Neural crest cell (in vitro differentiated cells): ENCODE data around the gene COX7A2L. TPM values are rescaled to one million over a fixed set of nuclear protein-coding genes. Genes with fewer than 3 reads are reported as not detected.

Experiments
- DNase-seq: peaks from one replicate; pipeline ENCODE4 v3.0.0; 2021; ENCODE audit warnings: low read depth, mixed read lengths, low spot score
- H3K27ac Mint-ChIP-seq: one replicate; pipeline ENCODE4 v1.8.0; 2021; ENCODE audit warnings: mild to moderate bottlenecking, mixed read lengths; ENCODE audit not compliant: unreplicated experiment
- H3K27me3 Mint-ChIP-seq: 2 replicates; pipeline ENCODE4 v1.8.0; 2021; ENCODE audit warnings: low read depth, mild to moderate bottlenecking, mixed read lengths
- H3K36me3 Mint-ChIP-seq: 2 replicates; pipeline ENCODE4 v1.8.0; 2021; ENCODE audit warnings: low read depth, mild to moderate bottlenecking, mixed read lengths
- H3K4me1 Mint-ChIP-seq: 2 replicates; pipeline ENCODE4 v1.8.0; 2021; ENCODE audit warnings: mixed read lengths
- H3K4me3 Mint-ChIP-seq: one replicate; pipeline ENCODE4 v1.8.0; 2021; ENCODE audit warnings: mild to moderate bottlenecking, mixed read lengths
- H3K9me3 Mint-ChIP-seq: 2 replicates; pipeline ENCODE4 v1.8.0; 2021; ENCODE audit warnings: mixed read lengths
- total RNA-seq: library from RNA; stranded (reverse); gene quantifications from 2 replicates; pipeline ENCODE4 v1.2.1, GENCODE V29; 2021
- TF ChIP-seq, protein P1 (sequence below): fragments of 200-600 bp; sonication (generic); conservative IDR thresholded peaks from 2 replicates; pipeline ENCODE4 v1.5.0; 2021; ENCODE audit warnings: antibody characterized with exemption, mild to moderate bottlenecking

Gene COX7A2L
- total RNA-seq, 1 donor from 2014 or later, result 94.4 TPM

DNA sequence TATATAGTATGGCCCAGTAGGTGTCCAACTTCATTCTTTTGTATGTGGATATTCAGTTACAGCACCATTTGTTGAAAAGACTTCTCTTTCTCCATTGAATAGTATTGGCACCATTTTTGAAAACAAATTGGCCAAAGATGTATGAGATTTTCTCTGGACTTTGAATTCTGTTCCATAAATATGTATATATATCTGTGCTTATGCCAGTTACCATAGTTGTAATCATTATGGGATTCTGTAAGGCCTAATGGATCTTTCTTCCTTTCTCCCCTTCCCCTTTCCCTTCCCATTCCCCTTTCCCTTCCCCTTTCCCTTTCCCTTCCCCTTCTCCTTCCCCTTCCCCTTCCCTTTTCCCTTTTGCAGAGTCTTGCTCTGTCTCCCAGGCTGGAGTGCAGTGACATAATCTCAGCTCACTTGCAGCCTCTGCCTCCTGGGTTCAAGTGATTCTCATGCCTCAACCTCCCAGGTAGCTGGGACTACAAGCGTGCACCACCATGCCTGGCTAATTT, 51.0 kb downstream of the COX7A2L start:
- Mint-ChIP-seq H3K4me3 (no peak overlapping the region), H3K27ac (no peak overlapping the region), H3K4me1 (no peaks in the 10 kb centered on the region), H3K27me3 (no peaks in the 10 kb centered on the region), H3K36me3 (peaks cover 9% of the 10 kb centered on the region), H3K9me3 (no peaks in the 10 kb centered on the region)
- no peak for DNase-seq
- TF ChIP-seq, protein P1, sequence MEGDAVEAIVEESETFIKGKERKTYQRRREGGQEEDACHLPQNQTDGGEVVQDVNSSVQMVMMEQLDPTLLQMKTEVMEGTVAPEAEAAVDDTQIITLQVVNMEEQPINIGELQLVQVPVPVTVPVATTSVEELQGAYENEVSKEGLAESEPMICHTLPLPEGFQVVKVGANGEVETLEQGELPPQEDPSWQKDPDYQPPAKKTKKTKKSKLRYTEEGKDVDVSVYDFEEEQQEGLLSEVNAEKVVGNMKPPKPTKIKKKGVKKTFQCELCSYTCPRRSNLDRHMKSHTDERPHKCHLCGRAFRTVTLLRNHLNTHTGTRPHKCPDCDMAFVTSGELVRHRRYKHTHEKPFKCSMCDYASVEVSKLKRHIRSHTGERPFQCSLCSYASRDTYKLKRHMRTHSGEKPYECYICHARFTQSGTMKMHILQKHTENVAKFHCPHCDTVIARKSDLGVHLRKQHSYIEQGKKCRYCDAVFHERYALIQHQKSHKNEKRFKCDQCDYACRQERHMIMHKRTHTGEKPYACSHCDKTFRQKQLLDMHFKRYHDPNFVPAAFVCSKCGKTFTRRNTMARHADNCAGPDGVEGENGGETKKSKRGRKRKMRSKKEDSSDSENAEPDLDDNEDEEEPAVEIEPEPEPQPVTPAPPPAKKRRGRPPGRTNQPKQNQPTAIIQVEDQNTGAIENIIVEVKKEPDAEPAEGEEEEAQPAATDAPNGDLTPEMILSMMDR, result no peak

DNA sequence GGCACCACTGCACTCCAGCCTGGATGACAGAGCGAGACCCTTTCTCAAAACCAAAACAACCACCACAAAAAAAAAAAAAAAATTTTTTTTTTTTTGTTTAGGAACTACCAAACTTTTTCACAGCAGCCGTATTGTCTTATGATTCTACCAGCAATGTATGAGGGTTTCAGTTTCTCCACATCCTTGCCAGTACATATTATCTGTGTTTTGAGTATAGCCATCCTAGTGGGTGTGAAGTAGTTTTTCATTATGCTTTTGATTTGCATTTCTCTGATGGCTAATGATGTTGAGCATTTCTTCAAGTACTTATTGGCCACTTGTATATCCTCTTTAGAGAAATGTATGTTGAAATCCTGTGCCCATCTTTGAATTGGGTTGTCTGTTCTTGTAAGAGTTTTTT, 51.7 kb downstream of the COX7A2L start:
- no peaks in the 10 kb centered on the region for H3K9me3 Mint-ChIP-seq
- no peak overlapping the region for H3K4me3 Mint-ChIP-seq
- no peak overlapping the region for H3K27ac Mint-ChIP-seq
- H3K27me3 Mint-ChIP-seq, result no peaks in the 10 kb centered on the region
- DNase-seq, result no peak
- no peaks in the 10 kb centered on the region for H3K4me1 Mint-ChIP-seq
- H3K36me3 Mint-ChIP-seq, result peaks cover 9% of the 10 kb centered on the region
- TF ChIP-seq, protein P1, result no peak

DNA sequence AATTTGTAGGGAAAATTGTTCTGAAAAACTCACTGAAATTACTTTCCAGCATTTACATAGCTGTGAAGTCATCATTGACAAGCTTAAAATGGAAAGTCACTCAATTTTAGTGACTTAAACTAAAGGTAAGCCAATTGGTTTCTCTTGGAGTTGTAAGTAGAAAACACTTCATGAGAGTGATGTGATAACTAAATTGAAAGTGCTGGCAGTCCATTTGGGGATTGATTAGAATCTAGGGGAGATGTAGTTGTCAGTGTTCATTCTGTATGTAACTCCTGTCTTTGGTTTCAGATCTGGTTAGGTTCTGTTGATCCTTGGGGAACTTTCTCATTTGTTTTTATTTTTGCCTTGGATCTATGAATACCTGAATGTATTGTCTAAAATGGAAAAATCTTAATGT, 53.8 kb downstream of the COX7A2L start:
- H3K27ac Mint-ChIP-seq, result no peak overlapping the region
- no peak for DNase-seq
- H3K36me3 Mint-ChIP-seq, result peaks cover 17% of the 10 kb centered on the region
- TF ChIP-seq, protein P1, result no peak
- no peak overlapping the region for H3K4me3 Mint-ChIP-seq
- no peaks in the 10 kb centered on the region for H3K27me3 Mint-ChIP-seq
- no peaks in the 10 kb centered on the region for H3K9me3 Mint-ChIP-seq
- H3K4me1 Mint-ChIP-seq, result no peaks in the 10 kb centered on the region

DNA sequence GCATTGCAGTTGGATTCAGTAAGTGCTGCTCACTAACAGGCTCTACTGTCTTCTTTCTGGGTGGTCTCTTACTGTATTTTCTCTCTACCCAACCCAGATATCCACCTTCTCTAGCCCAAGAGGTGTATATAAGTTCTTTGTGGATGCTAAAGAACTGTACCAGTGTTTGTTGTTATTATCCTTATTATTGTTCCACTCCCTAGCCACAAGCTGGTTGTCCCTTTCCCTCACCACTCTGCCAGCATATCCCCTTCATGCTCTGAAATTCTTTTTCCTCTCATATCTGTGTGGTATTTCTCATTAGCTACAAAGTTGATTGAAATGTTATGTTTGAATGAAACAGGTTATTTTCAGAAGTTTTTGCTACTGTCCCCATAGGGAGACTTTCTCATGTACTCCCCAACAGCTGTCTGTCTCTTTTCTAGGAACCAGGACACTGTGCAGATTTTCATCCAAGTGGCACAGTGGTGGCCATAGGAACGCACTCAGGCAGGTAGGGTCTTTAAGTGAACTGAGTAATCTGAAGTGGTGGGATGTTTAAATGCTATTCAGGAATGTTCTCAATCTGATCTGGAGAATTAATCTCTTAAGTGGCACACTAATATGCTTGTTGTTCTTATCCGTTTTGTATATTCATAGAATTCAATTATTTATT, 56.8 kb downstream of the COX7A2L start:
- no peaks in the 10 kb centered on the region for H3K9me3 Mint-ChIP-seq
- DNase-seq, result no peak
- H3K4me1 Mint-ChIP-seq, result no peaks in the 10 kb centered on the region
- no peaks in the 10 kb centered on the region for H3K27me3 Mint-ChIP-seq
- H3K27ac Mint-ChIP-seq, result no peak overlapping the region
- H3K36me3 Mint-ChIP-seq, result peaks cover 14% of the 10 kb centered on the region
- TF ChIP-seq, protein P1, result no peak
- H3K4me3 Mint-ChIP-seq, result no peak overlapping the region

DNA sequence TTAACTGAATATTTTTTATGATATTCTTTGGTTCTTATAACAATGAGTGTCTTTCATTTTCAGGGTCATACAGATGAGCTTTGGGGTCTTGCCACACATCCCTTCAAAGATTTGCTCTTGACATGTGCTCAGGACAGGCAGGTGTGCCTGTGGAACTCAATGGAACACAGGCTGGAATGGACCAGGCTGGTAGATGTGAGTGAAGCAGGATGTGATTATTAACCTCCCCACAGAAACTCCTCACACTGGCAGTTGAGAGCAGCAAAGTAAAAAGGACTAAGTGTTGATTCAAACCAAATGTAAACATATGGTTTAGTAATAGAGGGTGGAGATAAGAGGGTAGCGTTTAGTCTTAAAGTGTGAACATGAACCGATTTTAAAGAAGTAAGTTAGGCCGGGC, 57.8 kb downstream of the COX7A2L start:
- no peaks in the 10 kb centered on the region for H3K9me3 Mint-ChIP-seq
- TF ChIP-seq, protein P1, result no peak
- H3K27me3 Mint-ChIP-seq, result no peaks in the 10 kb centered on the region
- peaks cover 14% of the 10 kb centered on the region for H3K36me3 Mint-ChIP-seq
- no peak overlapping the region for H3K4me3 Mint-ChIP-seq
- H3K4me1 Mint-ChIP-seq, result no peaks in the 10 kb centered on the region
- no peak overlapping the region for H3K27ac Mint-ChIP-seq
- no peak for DNase-seq
